Thyroid gland (tissue), 4 donors: ENCODE results near the gene WWC2. TPM values are rescaled to one million over a fixed set of nuclear protein-coding genes. Genes with fewer than 3 reads are reported as not detected.

Experiments
- DNase-seq, 2 donors: peaks; one replicate each; pipeline ENCODE4 v3.0.0-alpha.2; 2019
- H3K27ac ChIP-seq, 3 donors: fragments of 200-600 bp; sonication (generic); 1 replicate in 2 of 3; 2 replicates in 1 of 3; pipeline ENCODE4 v1.5.1; 2016 to 2019; ENCODE audit warnings: mild to moderate bottlenecking in 1 of 3, moderate library complexity in 1 of 3
- H3K27me3 ChIP-seq: fragments of 200-600 bp; sonication (generic); one replicate; pipeline ENCODE4 v1.5.1; 2019
- H3K36me3 ChIP-seq, 2 donors: fragments of 200-600 bp; sonication (generic); one replicate each; pipeline ENCODE4 v1.5.1; 2016 to 2019
- H3K4me1 ChIP-seq, 2 donors: fragments of 200-600 bp; sonication (generic); one replicate each; pipeline ENCODE4 v1.5.1; 2017 to 2019
- H3K4me3 ChIP-seq, 3 donors: fragments of 200-600 bp; sonication (generic); replicated peaks in 1 of 3; 1 replicate in 2 of 3; 2 replicates in 1 of 3; pipeline ENCODE4 v1.5.1; 2016; ENCODE audit warnings: mild to moderate bottlenecking in 1 of 3
- H3K9me3 ChIP-seq: fragments of 200-600 bp; sonication (generic); one replicate; pipeline ENCODE4 v1.5.1; 2017
- CTCF ChIP-seq, 6 experiments: fragments of 200-600 bp in 3 of 6; fragments of 450-650 bp in 3 of 6; sonication (generic) in 3 of 6; IDR thresholded peaks; one replicate each; pipeline ENCODE4 v1.5.1; 2016 to 2019; ENCODE audit warnings: antibody characterized with exemption in 6 of 6, mild to moderate bottlenecking in 2 of 6, inconsistent platforms in 1 of 6, moderate library complexity in 1 of 6
- POLR2A ChIP-seq, 2 donors: fragments of 450-650 bp; IDR thresholded peaks; one replicate each; pipeline ENCODE4 v1.6.1; 2017; ENCODE audit warnings: antibody characterized with exemption in 2 of 2, mild to moderate bottlenecking in 2 of 2, moderate library complexity in 1 of 2
- WGBS, 2 donors: methylation state at CpG; one replicate each; pipeline ENCODE4 v1.1.5; 2017; 5-methylcytosine and 5-hydroxymethylcytosine counted together
- intact Hi-C: fragments of 100-400 bp; cut with DNase I; formaldehyde crosslinking; loops from one replicate; pipeline ENCODE4 v1.15.1; 2023
- total RNA-seq, 4 donors: library from RNA; depleted of rRNA; stranded (reverse); fragments of >200 nt; gene quantifications; one replicate each; pipeline ENCODE4 v1.2.3, GENCODE V29; 2016

Gene WWC2
- total RNA-seq, 4 donors from 2014 or later, result 44.6 to 87.4 (median 53.5) TPM

- H3K27ac ChIP-seq, result no peak overlapping the region
- no peak overlapping the region for H3K4me3 ChIP-seq
- 88 to 89% methylated on average over 4 of the region's 4 CpGs for WGBS, 2 donors
- peaks cover 0 to 9% of the 10 kb centered on the region in 2 donors for H3K4me1 ChIP-seq
- intact Hi-C loops, result no loop called here
- no peaks in the 10 kb centered on the region for H3K27me3 ChIP-seq
- no peaks in the 10 kb centered on the region for H3K36me3 ChIP-seq
- TF ChIP-seq CTCF (IDR thresholded peaks at IDR 0.05) (no peak), POLR2A (IDR thresholded peaks at IDR 0.05) (no peak)
- H3K9me3 ChIP-seq, result no peaks in the 10 kb centered on the region
- no peak for DNase-seq
These were observed 246.2 kb downstream of the WWC2 start for GRCh38 chr4:183345261-183345660.

GRCh38 chr4:183347146-183347545 is 248.1 kb downstream of the WWC2 start:
- H3K27me3 ChIP-seq, result no peaks in the 10 kb centered on the region
- no peaks in the 10 kb centered on the region for H3K36me3 ChIP-seq
- H3K27ac ChIP-seq, result no peak overlapping the region

GRCh38 chr4:183347566-183347965 is 248.5 kb downstream of the WWC2 start:
- Histone ChIP-seq H3K4me3 (no peak overlapping the region), H3K36me3 (no peaks in the 10 kb centered on the region), H3K4me1 (peaks cover 0 to 7% of the 10 kb centered on the region in 2 donors), H3K9me3 (no peaks in the 10 kb centered on the region), H3K27me3 (no peaks in the 10 kb centered on the region), H3K27ac (no peak overlapping the region)
- no peak for DNase-seq
- TF ChIP-seq POLR2A (IDR thresholded peaks at IDR 0.05) (no peak), CTCF (IDR thresholded peaks at IDR 0.05) (no peak)
- WGBS, 2 donors, result 80 to 88% methylated on average over 4 of the region's 4 CpGs
- intact Hi-C loops, result no loop called here

More at GRCh38 chr4:183347146-183347545, 248.1 kb downstream of the WWC2 start:
- no peaks in the 10 kb centered on the region for H3K9me3 ChIP-seq
- 83 to 85% methylated on average over 8 of the region's 8 CpGs for WGBS, 2 donors
- H3K4me3 ChIP-seq, result no peak overlapping the region
- no peak for DNase-seq
- TF ChIP-seq POLR2A (IDR thresholded peaks at IDR 0.05) (no peak), CTCF (IDR thresholded peaks at IDR 0.05) (no peak)
- intact Hi-C loops, result no loop called here
- H3K4me1 ChIP-seq, result peaks cover 0 to 9% of the 10 kb centered on the region in 2 donors

- DNase-seq, result no peak
- intact Hi-C loops, result no loop called here
- no peak for TF ChIP-seq POLR2A (IDR thresholded peaks at IDR 0.05)
- Histone ChIP-seq H3K27me3 (no peaks in the 10 kb centered on the region), H3K9me3 (no peaks in the 10 kb centered on the region), H3K27ac (no peak overlapping the region), H3K4me3 (no peak overlapping the region), H3K36me3 (no peaks in the 10 kb centered on the region), H3K4me1 (peaks cover 0 to 1% of the 10 kb centered on the region in 2 donors)
- WGBS, 2 donors, result 91 to 93% methylated on average over 9 to 12 of the region's 12 CpGs
These were observed 249.1 kb downstream of the WWC2 start for GRCh38 chr4:183348136-183348535.

- Histone ChIP-seq H3K27ac (no peak overlapping the region), H3K9me3 (no peaks in the 10 kb centered on the region), H3K4me1 (no peaks in the 10 kb centered on the region), H3K36me3 (no peaks in the 10 kb centered on the region), H3K27me3 (no peaks in the 10 kb centered on the region), H3K4me3 (no peak overlapping the region)
- no peak for DNase-seq
- intact Hi-C loops, result no loop called here
- WGBS, 2 donors, result 80 to 88% methylated on average over 17 of the region's 17 CpGs
- no peak for TF ChIP-seq POLR2A (IDR thresholded peaks at IDR 0.05)
- no peak for TF ChIP-seq CTCF (IDR thresholded peaks at IDR 0.05)
These were observed 249.9 kb downstream of the WWC2 start for GRCh38 chr4:183348706-183349659.
